ENCODE data around the gene FLRT1.

FLRT1 gene

GRCh38 chr11:64059339-64060140 lies 23.8 kb downstream of the FLRT1 start:
- no peak for DNase-seq (ENCODE audit: low read depth)
- TF ChIP-seq, protein P1, sequence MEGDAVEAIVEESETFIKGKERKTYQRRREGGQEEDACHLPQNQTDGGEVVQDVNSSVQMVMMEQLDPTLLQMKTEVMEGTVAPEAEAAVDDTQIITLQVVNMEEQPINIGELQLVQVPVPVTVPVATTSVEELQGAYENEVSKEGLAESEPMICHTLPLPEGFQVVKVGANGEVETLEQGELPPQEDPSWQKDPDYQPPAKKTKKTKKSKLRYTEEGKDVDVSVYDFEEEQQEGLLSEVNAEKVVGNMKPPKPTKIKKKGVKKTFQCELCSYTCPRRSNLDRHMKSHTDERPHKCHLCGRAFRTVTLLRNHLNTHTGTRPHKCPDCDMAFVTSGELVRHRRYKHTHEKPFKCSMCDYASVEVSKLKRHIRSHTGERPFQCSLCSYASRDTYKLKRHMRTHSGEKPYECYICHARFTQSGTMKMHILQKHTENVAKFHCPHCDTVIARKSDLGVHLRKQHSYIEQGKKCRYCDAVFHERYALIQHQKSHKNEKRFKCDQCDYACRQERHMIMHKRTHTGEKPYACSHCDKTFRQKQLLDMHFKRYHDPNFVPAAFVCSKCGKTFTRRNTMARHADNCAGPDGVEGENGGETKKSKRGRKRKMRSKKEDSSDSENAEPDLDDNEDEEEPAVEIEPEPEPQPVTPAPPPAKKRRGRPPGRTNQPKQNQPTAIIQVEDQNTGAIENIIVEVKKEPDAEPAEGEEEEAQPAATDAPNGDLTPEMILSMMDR (conservative IDR thresholded peaks at IDR 0.05; ENCODE audit: low read depth, low read length) = no peak
- H3K4me3 ChIP-seq (ENCODE audit: low read depth, low read length) = no peak overlapping the region

DNA sequence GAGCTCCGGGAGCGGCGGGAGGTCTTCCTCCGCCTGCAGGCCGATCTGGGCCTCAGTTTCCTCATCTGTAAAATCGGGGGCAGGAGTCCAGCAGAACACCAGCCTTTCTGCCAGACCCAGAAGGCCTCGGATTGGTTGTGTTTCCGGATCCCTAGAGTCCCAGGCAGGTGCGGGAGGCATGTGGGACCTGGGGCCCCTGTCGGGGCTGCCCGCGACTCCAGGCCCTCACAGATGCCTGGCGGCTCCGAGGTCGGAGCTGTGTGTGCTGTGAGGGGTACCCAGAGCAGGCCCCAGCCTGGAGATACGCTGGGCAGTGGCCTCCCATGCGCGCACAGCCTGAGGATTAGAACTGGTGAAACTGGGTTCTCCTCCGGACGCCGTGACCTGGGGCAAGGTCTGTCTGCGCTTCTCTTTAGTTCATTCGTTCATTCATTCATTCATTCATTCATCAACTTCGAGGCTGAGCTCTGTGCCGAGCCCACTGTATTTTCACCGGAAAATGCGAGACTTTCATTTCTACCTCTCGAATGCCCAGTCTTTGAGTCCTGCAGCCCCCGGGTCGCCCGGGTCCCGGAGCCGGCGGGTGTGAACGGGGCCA lies 24.6 kb downstream of the FLRT1 start:
- DNase-seq (ENCODE audit: low read depth) = no peak
- peak overlapping the region; percentile 47 for H3K4me3 ChIP-seq (ENCODE audit: low read depth, low read length)
- TF ChIP-seq, protein P1 (conservative IDR thresholded peaks at IDR 0.05; ENCODE audit: low read depth, low read length) = no peak

DNA sequence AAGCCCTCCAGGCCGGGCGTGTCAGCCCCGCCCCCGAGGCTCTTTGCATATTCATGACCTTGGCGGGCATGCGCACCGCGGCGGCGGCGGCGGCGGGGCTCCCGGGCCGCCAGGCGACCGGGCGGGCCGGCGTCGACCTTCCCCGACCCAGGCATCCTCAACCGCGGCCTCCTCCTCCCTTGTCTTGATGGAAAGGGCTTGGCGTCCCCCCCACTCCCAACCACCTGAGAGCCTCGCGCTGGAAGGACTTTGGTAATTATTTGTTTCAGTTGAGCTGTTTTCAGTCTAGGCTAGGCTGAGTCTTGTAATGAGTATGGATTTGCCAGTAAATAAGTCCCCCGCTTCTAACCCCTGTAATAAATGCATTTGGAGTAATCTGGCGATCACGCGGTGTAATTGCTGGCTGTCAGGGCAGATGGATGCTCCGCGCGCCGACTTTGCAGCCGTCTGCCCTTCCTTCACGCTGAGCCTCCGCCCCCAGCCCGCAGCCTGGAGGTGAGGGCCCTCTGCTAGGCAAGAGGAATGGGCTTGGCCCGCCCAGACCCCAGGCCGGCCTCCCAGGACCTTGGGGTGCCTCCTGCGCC lies 25.2 kb downstream of the FLRT1 start:
- TF ChIP-seq, protein P1 (conservative IDR thresholded peaks at IDR 0.05; ENCODE audit: low read depth, low read length) = no peak
- peak overlapping the region; percentile 47 for H3K4me3 ChIP-seq (ENCODE audit: low read depth, low read length)
- DNase-seq (ENCODE audit: low read depth) = peak; percentile 12

- no peak overlapping the region for H3K4me3 ChIP-seq (ENCODE audit: low read depth, low read length)
- TF ChIP-seq, protein P1 (conservative IDR thresholded peaks at IDR 0.05; ENCODE audit: low read depth, low read length) = no peak
- DNase-seq (ENCODE audit: low read depth) = no peak
Observed at GRCh38 chr11:64062185-64063039, 26.7 kb downstream of the FLRT1 start.

- TF ChIP-seq, protein P1 (conservative IDR thresholded peaks at IDR 0.05; ENCODE audit: low read depth, low read length) = no peak
- no peak overlapping the region for H3K4me3 ChIP-seq (ENCODE audit: low read depth, low read length)
- DNase-seq (ENCODE audit: low read depth) = no peak
Observed at GRCh38 chr11:64063777-64064176, 28.0 kb downstream of the FLRT1 start.

- TF ChIP-seq, protein P1 (conservative IDR thresholded peaks at IDR 0.05; ENCODE audit: low read depth, low read length) = no peak
- DNase-seq (ENCODE audit: low read depth) = no peak
- H3K4me3 ChIP-seq (ENCODE audit: low read depth, low read length) = no peak overlapping the region
Observed at GRCh38 chr11:64064374-64065140, 28.8 kb downstream of the FLRT1 start.
